HG02885 (cell line): ENCODE results near the gene GRK1.

Experiments
- ATAC-seq: cut with Tn5 transposase; IDR thresholded peaks from one replicate; pipeline ENCODE4 v1.9.1; 2021; ENCODE audit warnings: mild to moderate bottlenecking; ENCODE audit not compliant: unreplicated experiment, poor library complexity

The GRK1 gene

GRCh38 chr13:113647351-113648215, 19.4 kb upstream of the GRK1 start:
- ATAC-seq, result no peak

- ATAC-seq, result no peak
These were observed 18.8 kb upstream of the GRK1 start for GRCh38 chr13:113648216-113648610.

GRCh38 chr13:113649212-113649611, 17.8 kb upstream of the GRK1 start:
- ATAC-seq, result no peak

GRCh38 chr13:113650275-113650674, 16.7 kb upstream of the GRK1 start:
- ATAC-seq, result no peak

GRCh38 chr13:113650731-113651148, 16.3 kb upstream of the GRK1 start:
- ATAC-seq, result no peak

GRCh38 chr13:113651511-113652403, 15.3 kb upstream of the GRK1 start:
- no peak for ATAC-seq

- no peak for ATAC-seq
These were observed 14.4 kb upstream of the GRK1 start for GRCh38 chr13:113652404-113653263.

- ATAC-seq, result no peak
These were observed 13.5 kb upstream of the GRK1 start for GRCh38 chr13:113653264-113654174.

- ATAC-seq, result no peak
These were observed 12.9 kb upstream of the GRK1 start for GRCh38 chr13:113654175-113654560.

- ATAC-seq, result no peak
These were observed 12.3 kb upstream of the GRK1 start for GRCh38 chr13:113654591-113655345.

GRCh38 chr13:113655346-113656002, 11.5 kb upstream of the GRK1 start:
- no peak for ATAC-seq

GRCh38 chr13:113656003-113656588, 10.9 kb upstream of the GRK1 start:
- no peak for ATAC-seq

- ATAC-seq, result no peak
These were observed 10.0 kb upstream of the GRK1 start for GRCh38 chr13:113656831-113657671.

GRCh38 chr13:113657851-113658741, 8.9 kb upstream of the GRK1 start, which contains the start of gene ATP4B:
ATP4B (minus strand) TSS chr13:113658198; CDS start chr13:113658144, 54 bp downstream.
- no peak for ATAC-seq

GRCh38 chr13:113658836-113659235, 8.2 kb upstream of the GRK1 start:
- ATAC-seq, result no peak

- no peak for ATAC-seq
These were observed 7.7 kb upstream of the GRK1 start for GRCh38 chr13:113659337-113659736.
